Activated T-cell treated with anti-CD3 and anti-CD28 coated beads, Interleukin-2, amount 50 U/mL, for 72 hours (primary cell): ENCODE results near the gene ARHGEF33. TPM values are rescaled to one million over a fixed set of nuclear protein-coding genes. Genes with fewer than 3 reads are reported as not detected.
"Not testable (repeated sequence)": the region's sequence is repeated elsewhere in the genome, so short reads cannot be mapped to it uniquely, and the experiment has no call there.

Experiments
- ATAC-seq, 2 donors: fragments of 150-1000 bp; cut with Tn5 transposase; replicated peaks in 1 of 2; 2 replicates each; pipeline ENCODE4 v1.10.0; 2021; ENCODE audit warnings: moderate library complexity in 2 of 2, mild to moderate bottlenecking in 1 of 2
- DNase-seq, 2 donors: peaks; one replicate each; pipeline ENCODE4 v3.0.0; 2021 to 2022; ENCODE audit warnings: mixed read lengths in 1 of 2
- H3K27ac Mint-ChIP-seq: one replicate; pipeline ENCODE4 v1.8.0; 2022; ENCODE audit warnings: mild to moderate bottlenecking, moderate library complexity, mixed read lengths
- H3K27me3 Mint-ChIP-seq: one replicate; pipeline ENCODE4 v1.8.0; 2022; ENCODE audit warnings: low read depth, mixed read lengths
- H3K36me3 Mint-ChIP-seq, 2 donors: one replicate each; pipeline ENCODE4 v1.8.0; 2022; ENCODE audit warnings: mixed read lengths in 2 of 2, mild to moderate bottlenecking in 1 of 2; ENCODE audit not compliant: insufficient read depth in 2 of 2
- H3K4me1 Mint-ChIP-seq: one replicate; pipeline ENCODE4 v1.8.0; 2022; ENCODE audit warnings: low read depth, mixed read lengths
- H3K4me3 Mint-ChIP-seq, 2 donors: one replicate each; pipeline ENCODE4 v1.8.0; 2022; ENCODE audit warnings: mild to moderate bottlenecking in 2 of 2, mixed read lengths in 2 of 2, moderate library complexity in 2 of 2
- H3K9me3 Mint-ChIP-seq, 2 donors: one replicate each; pipeline ENCODE4 v1.8.0; 2022; ENCODE audit warnings: mixed read lengths in 2 of 2
- total RNA-seq, 2 donors: library from RNA; stranded (reverse); gene quantifications; one replicate each; pipeline ENCODE4 v1.2.3, GENCODE V29; 2022

Gene ARHGEF33
- total RNA-seq, 2 donors from 2014 or later = 0.58 TPM; not detected in 1

DNA sequence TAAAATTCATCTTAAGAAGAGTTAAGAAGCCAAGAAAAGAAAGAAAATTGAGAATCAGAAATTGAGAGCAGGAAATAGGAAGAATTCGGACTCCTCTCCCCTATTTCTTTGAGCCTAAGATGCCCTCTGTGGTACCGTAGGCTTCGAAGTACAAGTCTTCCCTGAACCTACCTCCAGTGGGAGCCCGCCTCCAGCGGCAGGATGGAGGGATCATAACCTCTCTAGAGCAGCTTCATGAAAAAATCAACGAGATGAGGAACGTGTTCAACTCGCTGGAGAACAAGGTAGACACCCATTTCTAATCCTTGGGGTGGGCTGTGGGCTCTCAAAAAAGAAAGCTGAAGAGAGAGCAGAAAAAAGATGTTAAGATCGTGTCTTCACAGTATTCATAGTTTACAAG is 36.3 kb downstream of the ARHGEF33 start:
- H3K36me3 Mint-ChIP-seq = no peaks in the 10 kb centered on the region
- no peak overlapping the region for H3K27ac Mint-ChIP-seq
- H3K27me3 Mint-ChIP-seq = peaks cover 9% of the 10 kb centered on the region
- H3K4me1 Mint-ChIP-seq = no peaks in the 10 kb centered on the region
- H3K4me3 Mint-ChIP-seq = no peak overlapping the region
- no peaks in the 10 kb centered on the region for H3K9me3 Mint-ChIP-seq
- DNase-seq = no peak
- no peak for ATAC-seq

DNA sequence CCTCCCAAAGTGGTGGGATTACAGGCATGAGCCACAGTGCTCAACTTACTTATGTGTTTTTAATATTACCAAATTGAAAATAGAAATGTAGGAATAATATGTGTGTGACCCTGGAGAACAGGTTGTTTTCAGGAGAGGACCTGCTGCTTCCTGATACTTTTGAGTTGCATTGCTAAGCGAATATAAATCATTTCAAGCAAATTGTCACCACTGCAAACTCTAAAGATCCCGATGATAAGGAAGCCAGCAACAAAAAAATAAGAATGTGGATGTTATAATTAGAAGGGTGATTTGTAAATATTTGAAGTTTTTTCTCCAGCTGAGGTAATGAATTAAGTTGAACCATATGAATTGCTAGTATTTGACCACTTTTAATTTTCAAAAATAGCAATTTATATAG is 40.9 kb downstream of the ARHGEF33 start:
- Mint-ChIP-seq H3K27me3 (peaks cover 7% of the 10 kb centered on the region), H3K36me3 (no peaks in the 10 kb centered on the region), H3K9me3 (no peaks in the 10 kb centered on the region), H3K27ac (no peak overlapping the region), H3K4me3 (no peak overlapping the region), H3K4me1 (no peaks in the 10 kb centered on the region)
- no peak for ATAC-seq
- no peak for DNase-seq

GRCh38 chr2:38932586-38932985 is 42.9 kb downstream of the ARHGEF33 start:
- Mint-ChIP-seq H3K27me3 (no peaks in the 10 kb centered on the region), H3K4me1 (no peaks in the 10 kb centered on the region), H3K36me3 (no peaks in the 10 kb centered on the region), H3K9me3 (no peaks in the 10 kb centered on the region), H3K4me3 (no peak overlapping the region), H3K27ac (no peak overlapping the region)
- DNase-seq = no peak
- no peak for ATAC-seq

DNA sequence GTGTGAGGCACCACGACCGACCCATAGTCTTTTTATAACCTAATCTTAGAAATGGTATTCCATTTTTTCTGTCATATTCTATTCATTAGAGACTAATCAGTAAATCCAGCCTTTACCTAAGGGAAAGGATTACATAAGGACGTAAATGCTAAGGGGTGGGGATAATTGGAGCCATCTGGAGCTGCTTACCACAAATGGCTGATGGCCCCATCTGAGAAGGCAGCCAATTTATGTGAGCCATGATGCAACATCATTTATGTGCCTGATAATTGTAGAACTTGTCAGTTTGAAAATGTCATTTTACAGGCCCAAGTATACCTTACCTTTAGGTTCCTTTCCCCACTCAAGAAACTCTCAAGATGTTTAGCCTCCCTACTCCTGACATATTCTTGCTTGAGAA is 44.0 kb downstream of the ARHGEF33 start:
- Mint-ChIP-seq H3K27me3 (no peaks in the 10 kb centered on the region), H3K4me1 (no peaks in the 10 kb centered on the region), H3K9me3 (no peaks in the 10 kb centered on the region), H3K36me3 (no peaks in the 10 kb centered on the region), H3K4me3 (no peak overlapping the region), H3K27ac (no peak overlapping the region)
- no peak for ATAC-seq
- DNase-seq = no peak

DNA sequence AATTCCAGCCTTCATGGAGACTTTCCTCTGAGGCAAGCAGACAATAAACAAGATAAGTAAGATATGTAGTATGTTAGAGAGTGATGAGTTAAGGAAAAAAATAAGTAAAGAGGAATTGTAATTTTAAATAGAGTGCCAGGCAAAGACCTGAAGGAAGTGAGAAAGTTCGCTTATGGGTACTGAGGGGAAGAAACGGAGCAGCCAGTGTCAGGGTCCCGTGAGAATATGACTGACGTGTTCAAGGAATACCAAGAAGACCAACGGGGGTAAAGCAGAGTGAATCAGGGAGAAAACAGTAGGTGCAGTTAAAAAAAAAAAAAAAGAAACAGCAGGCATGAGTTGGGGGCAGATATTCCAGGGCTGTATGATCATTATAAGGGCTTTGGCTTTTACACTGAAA is 45.1 kb downstream of the ARHGEF33 start:
- Mint-ChIP-seq H3K9me3 (no peaks in the 10 kb centered on the region), H3K27ac (no peak overlapping the region), H3K27me3 (no peaks in the 10 kb centered on the region), H3K36me3 (no peaks in the 10 kb centered on the region), H3K4me3 (no peak overlapping the region), H3K4me1 (no peaks in the 10 kb centered on the region)
- no peak for DNase-seq
- ATAC-seq = no peak

DNA sequence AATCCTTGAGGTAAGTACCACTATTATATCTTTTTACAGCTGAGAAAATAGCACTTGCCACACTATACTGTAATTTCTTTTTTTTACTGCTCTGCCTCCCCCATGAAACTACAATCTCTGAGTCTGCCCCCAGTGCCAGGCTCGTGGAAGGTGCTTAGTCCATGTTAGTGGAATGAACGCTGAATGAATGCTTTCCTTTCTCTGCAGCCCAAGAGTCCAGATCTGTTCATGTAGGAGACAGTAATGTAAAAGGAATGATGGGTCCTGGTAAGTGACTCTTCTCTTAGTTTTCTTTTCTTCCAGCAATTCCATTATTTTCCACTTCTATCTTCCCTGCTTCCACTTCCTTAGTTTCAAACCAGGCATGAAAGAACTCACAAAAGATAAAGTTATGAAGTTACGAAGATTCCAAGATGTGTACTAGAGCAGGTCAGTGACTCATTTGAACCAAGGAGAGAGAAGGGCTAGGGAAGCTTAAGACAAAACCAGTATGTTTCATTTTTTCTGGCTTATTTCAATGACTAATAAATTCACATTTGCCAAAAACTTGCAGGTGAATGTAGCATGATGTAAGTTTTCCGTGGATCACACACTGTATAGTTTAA is 46.0 kb downstream of the ARHGEF33 start:
- no peaks in the 10 kb centered on the region for H3K36me3 Mint-ChIP-seq
- DNase-seq (no peak), ATAC-seq (peak in 1 of 2 donors; percentile 23)
- no peak overlapping the region for H3K4me3 Mint-ChIP-seq
- H3K4me1 Mint-ChIP-seq = no peaks in the 10 kb centered on the region
- H3K27ac Mint-ChIP-seq = no peak overlapping the region
- no peaks in the 10 kb centered on the region for H3K9me3 Mint-ChIP-seq
- H3K27me3 Mint-ChIP-seq = no peaks in the 10 kb centered on the region

GRCh38 chr2:38936516-38936915 is 46.8 kb downstream of the ARHGEF33 start:
- not testable (repeated sequence) for DNase-seq, H3K27me3 Mint-ChIP-seq, H3K27ac Mint-ChIP-seq, H3K9me3 Mint-ChIP-seq, ATAC-seq, H3K36me3 Mint-ChIP-seq, H3K4me3 Mint-ChIP-seq, H3K4me1 Mint-ChIP-seq

DNA sequence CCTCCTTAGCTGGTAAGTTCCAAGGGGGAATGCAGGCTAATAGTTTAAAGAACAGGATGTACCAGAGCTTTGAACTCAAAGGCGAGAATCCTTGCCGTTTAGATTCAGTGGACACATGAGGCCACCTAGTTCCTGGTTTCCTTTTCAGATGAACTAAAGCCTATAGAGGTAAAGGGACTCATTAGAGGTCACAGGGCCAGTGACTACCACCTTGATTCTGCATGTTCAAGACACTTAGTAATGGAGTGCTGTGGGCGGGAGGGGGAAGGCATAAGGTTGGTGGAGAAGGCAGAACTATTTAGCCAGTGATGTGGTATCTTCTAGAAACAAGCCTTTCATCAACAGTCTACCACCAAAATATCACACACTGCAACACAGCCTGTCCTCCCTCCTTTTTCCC is 47.9 kb downstream of the ARHGEF33 start:
- Mint-ChIP-seq H3K4me3 (no peak overlapping the region), H3K27ac (no peak overlapping the region), H3K9me3 (no peaks in the 10 kb centered on the region), H3K27me3 (no peaks in the 10 kb centered on the region), H3K36me3 (no peaks in the 10 kb centered on the region), H3K4me1 (no peaks in the 10 kb centered on the region)
- DNase-seq (no peak), ATAC-seq (no peak)

- no peaks in the 10 kb centered on the region for H3K9me3 Mint-ChIP-seq
- no peak overlapping the region for H3K4me3 Mint-ChIP-seq
- H3K27ac Mint-ChIP-seq = no peak overlapping the region
- no peak for ATAC-seq
- no peaks in the 10 kb centered on the region for H3K4me1 Mint-ChIP-seq
- no peak for DNase-seq
- no peaks in the 10 kb centered on the region for H3K36me3 Mint-ChIP-seq
- H3K27me3 Mint-ChIP-seq = no peaks in the 10 kb centered on the region
These were observed 51.1 kb downstream of the ARHGEF33 start for GRCh38 chr2:38940746-38941145.

- Mint-ChIP-seq H3K27ac (no peak overlapping the region), H3K4me1 (no peaks in the 10 kb centered on the region), H3K4me3 (no peak overlapping the region), H3K9me3 (no peaks in the 10 kb centered on the region), H3K27me3 (no peaks in the 10 kb centered on the region), H3K36me3 (no peaks in the 10 kb centered on the region)
- DNase-seq = no peak
- no peak for ATAC-seq
These were observed 54.1 kb downstream of the ARHGEF33 start for GRCh38 chr2:38943784-38944183.

GRCh38 chr2:38945372-38945771 is 55.7 kb downstream of the ARHGEF33 start:
- Mint-ChIP-seq H3K9me3 (no peaks in the 10 kb centered on the region), H3K36me3 (no peaks in the 10 kb centered on the region), H3K27me3 (no peaks in the 10 kb centered on the region), H3K4me1 (no peaks in the 10 kb centered on the region), H3K4me3 (no peak overlapping the region), H3K27ac (no peak overlapping the region)
- DNase-seq (no peak), ATAC-seq (no peak)

- no peak for ATAC-seq
- Mint-ChIP-seq H3K4me3 (no peak overlapping the region), H3K9me3 (no peaks in the 10 kb centered on the region), H3K36me3 (no peaks in the 10 kb centered on the region), H3K27me3 (no peaks in the 10 kb centered on the region), H3K27ac (no peak overlapping the region), H3K4me1 (no peaks in the 10 kb centered on the region)
- no peak for DNase-seq
These were observed 56.2 kb downstream of the ARHGEF33 start for GRCh38 chr2:38945911-38946310.

- H3K9me3 Mint-ChIP-seq = no peaks in the 10 kb centered on the region
- peak; percentile 70 to 84 for ATAC-seq
- H3K27me3 Mint-ChIP-seq = no peaks in the 10 kb centered on the region
- no peaks in the 10 kb centered on the region for H3K4me1 Mint-ChIP-seq
- peak; percentile 74 to 75 for DNase-seq
- no peak overlapping the region for H3K27ac Mint-ChIP-seq
- H3K36me3 Mint-ChIP-seq = no peaks in the 10 kb centered on the region
- no peak overlapping the region for H3K4me3 Mint-ChIP-seq
These were observed 57.9 kb downstream of the ARHGEF33 start for GRCh38 chr2:38947241-38948239.
